GM19240 (cell line): ENCODE measurements around the gene CDHR1.

Experiments used
- DNase-seq: peaks from one replicate; pipeline ENCODE4 v3.0.0; 2011; ENCODE audit warnings: low spot score; ENCODE audit not compliant: insufficient read length

CDHR1 gene

DNA sequence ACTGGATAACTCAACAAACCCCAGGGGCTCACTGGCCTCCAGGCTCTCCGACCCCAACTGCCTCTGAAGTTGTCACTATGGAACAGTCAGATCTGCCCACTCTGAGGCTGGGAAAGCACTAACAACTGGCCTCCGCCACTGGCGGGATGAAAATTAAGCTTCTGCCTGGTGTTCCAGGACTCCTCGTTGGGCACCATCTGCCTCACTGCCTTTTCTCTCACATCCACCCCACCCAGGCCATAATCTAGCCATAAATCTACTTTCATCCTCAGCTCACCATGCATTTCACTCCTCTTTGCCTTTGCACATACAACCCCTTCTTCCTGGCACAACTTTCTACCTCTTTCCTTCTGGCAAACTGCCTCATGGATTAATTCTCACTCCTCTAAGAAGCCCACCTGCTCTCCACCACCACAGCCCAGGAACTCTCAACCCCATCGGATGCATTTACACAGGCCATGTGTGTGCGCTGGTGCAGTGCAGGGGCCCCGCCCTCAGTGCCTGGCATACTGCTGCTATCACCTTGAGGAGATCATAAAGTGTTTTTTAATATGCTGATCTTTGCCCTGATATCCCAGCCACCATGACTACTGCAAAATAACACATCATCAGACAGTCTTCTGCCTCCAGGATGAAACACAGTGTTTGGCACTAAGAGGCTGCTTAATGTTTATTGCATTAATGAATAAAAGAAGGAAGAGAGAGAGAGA, 4.0 kb downstream of the CDHR1 start:
- DNase-seq = no peak

- DNase-seq = no peak
Measured at GRCh38 chr10:84200537-84201243, 6.4 kb downstream of the CDHR1 start.

DNA sequence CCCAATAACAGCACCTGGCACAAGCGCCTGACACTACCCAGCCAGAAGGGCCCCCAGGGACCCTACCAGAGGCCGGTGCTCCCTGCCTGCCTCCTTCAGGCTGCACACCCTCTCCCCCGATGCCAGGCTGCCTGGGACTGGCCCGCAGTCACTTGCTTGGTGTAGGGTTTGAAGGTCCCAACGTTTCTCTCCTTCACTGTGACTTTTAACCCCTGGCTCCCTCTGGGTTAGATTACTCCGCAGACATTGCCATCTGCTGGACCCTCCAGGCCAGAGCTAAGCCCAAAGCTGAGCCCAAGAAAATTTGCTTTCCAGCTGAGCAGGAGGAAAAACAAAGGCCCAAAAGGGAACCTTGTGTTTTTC, 6.9 kb downstream of the CDHR1 start:
- DNase-seq = no peak

- no peak for DNase-seq
Measured at GRCh38 chr10:84201682-84202081, 7.3 kb downstream of the CDHR1 start.

GRCh38 chr10:84202349-84202748, 8.0 kb downstream of the CDHR1 start:
- DNase-seq = no peak

DNA sequence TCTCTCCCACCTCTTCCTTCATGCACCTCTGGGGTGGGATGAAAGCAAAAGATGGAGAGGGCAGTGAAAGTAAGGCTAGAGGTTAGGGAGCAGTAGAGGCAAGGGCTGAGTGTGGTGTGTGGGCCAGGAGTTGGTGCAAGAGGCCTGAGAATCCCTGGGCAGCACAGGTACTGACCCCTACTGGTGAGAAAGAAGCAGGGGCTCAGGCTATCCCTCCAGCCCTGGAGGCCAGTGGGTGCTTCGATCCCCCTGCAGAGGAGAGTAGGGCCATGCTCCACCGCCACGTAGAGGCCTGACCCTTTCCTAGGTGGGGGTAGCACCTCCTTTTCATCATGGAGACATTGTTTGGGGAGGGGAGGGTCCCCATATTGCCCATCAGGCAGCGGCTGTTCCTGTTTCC, 9.8 kb downstream of the CDHR1 start:
- peak; percentile 57 for DNase-seq

DNA sequence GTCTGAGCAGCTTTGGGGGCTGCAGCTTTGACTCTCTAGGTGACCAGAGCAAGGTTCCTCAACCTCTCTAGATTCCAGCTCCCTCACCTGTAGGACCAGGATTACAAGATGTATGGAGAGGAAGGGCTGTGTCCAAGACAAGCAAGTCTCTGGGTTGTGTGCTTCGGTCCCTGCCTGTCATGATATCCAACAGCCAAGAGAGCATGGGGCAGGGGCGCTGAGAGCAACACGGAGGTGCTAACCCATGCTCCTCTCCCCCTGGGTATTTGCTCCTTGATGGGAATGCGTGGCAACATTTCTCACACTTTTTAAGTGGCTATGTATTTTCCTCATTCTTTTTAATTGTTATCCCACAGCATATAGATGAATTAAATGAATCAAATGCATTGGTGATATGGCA, 10.3 kb downstream of the CDHR1 start:
- no peak for DNase-seq

DNA sequence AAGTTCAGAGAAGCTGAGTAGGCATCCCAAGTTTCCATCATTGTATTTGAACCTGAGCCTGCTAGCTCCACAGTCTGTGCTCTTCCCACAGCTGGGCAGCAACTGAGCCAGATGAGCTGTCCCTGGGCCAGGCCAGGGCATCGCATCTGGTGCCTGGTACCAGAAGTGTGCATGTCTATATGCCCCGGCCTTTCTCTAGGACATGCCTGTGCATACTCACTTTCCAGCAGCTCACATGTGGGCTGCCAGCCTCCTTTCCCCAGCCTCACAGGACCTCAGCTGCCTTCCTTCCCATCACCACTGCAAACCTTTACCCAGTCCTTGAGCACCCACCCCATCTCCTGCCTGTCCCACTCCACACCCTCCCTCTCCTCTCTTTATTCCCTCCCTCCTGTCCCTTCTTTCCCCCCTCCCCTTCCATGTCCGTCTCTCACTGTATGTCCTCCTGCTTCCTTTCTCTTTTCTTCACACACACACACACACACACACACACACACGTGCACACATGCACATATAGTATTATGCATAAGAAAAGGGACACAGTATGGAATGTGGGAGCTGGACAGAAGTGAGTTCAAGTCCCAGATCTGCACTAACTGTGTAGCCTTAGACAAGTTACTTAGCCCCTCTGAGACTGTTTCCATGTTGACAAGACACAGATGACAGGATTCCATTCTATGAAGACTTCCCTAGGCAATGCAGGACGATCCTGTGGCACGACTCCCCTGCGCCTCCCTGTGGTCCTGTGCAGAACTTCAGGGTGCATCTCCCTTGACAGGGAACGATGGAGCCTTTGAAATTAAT, 10.9 kb downstream of the CDHR1 start:
- peak; percentile 74 for DNase-seq

DNA sequence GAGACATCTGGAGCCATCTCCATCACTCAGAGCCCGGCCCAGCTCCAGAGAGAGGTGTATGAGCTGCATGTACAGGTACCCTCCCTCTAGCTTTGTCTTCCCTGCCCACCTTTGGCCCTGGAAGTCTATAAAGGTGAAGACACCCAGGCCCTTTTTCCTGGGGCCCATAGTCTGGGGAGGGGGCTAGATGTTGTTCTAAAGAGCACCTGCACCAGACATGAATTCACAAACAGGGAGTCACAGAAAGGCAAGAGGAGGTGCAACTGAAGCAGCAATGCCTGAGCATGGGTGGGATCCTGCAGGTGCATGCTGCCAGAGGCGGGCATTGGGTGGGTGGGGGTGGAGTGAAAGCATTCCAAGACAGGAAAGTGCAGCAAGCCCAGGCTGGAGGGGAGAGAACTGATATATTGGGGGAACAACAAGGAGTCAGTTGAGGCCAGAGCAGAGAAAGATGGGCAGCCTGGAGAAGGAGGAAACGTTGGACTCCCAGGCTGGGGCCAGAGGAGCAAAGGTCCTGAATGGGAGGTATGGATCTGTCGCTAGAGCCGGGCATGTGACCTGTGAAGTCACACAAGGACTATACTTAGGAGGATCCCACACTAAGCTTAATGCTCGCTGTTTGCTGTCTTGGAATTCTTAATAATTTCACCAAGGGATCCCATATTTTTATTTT, 11.7 kb downstream of the CDHR1 start:
- no peak for DNase-seq

- no peak for DNase-seq
Measured at GRCh38 chr10:84208023-84208422, 13.7 kb downstream of the CDHR1 start.

- no peak for DNase-seq
Measured at GRCh38 chr10:84211566-84211965, 17.2 kb downstream of the CDHR1 start.

- no peak for DNase-seq
Measured at GRCh38 chr10:84212014-84212413, 17.7 kb downstream of the CDHR1 start.

GRCh38 chr10:84213076-84213475, 18.7 kb downstream of the CDHR1 start:
- no peak for DNase-seq

GRCh38 chr10:84214046-84214572, 19.8 kb downstream of the CDHR1 start:
- no peak for DNase-seq

GRCh38 chr10:84214612-84215235, 20.4 kb downstream of the CDHR1 start:
- peak; percentile 29 for DNase-seq

GRCh38 chr10:84216834-84217233, 22.5 kb downstream of the CDHR1 start:
- DNase-seq = no peak

GRCh38 chr10:84217746-84218145, 23.4 kb downstream of the CDHR1 start:
- DNase-seq = no peak

- no peak for DNase-seq
Measured at GRCh38 chr10:84221916-84222315, 27.6 kb downstream of the CDHR1 start.

DNA sequence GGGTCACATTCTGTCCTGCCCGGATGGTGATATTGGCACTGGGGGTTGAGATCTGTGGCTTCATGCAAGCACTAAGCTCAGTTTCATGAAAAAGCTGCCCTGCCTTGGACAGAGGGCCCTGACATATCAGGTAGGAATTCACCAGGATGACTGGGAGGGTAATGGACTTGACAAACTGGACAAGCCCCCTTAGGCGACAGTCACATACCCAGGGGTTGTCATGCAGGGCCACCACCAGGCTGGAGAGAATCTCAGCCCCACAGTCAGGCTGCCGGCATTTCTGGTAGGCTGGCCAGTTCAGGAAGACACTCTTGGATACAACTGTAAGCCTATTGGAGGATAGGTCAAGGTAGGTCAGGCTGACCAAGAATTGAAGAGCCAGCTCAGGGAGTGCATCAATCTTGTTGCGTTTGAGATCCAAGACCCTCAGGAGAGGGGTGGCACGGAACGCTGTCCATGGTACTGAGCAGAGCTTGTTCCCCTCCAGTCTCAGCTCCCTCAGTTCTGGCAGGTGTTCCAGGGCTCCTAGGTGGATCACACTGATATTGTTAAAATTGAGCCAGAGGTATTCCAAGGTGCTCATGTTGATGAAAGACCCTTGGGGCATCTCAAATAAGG, 30.2 kb downstream of the CDHR1 start:
- DNase-seq = no peak

DNA sequence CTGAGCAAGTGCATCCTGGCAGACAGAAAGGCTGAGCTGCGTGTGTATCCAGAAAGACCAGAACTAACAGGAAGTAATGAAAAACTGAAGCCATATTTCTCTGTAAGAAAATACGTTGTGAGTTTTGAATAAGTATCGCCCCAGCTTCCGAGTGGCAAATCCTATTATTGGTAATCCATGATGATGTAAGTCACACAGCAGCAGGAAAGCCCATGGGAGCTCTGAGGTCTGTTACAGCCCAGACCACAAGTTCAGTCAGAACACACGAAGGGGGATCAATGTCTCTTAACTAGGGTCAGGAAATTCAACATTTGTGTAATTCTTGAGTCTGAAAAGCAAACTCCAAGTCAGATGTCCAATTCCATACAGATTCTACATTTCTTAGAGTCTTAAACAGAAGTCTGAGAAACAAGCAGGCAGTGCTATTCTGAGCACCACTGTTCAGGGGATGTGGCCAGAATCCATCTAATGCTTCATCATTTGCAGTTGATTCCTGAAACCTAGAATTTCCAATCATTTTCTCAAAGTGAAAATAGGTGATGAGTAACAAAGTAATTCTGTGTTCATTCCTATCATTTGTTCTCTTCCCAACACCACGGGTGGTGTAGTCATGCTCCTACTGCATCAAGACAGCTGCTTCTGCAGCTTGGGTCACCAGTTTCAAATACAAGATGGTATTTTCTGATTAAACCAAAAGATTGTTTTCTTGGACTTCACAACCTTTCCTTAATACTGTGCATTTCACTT, 31.3 kb downstream of the CDHR1 start, which contains the start of gene LRIT2:
Gene LRIT2 (minus strand): TSS at position 118 of the 747 bp plus-strand sequence. CDS start 24 bp downstream, at position 94.
- no peak for DNase-seq
